Neuron (in vitro differentiated cells): Measurements from ENCODE around the gene MCFD2.

Experiments
- H2AFZ ChIP-seq: one replicate; pipeline ENCODE4 v1.6.1; 2013; ENCODE audit warnings: low read depth, mild to moderate bottlenecking, inconsistent platforms, low read length, moderate library complexity
- H3K27me3 ChIP-seq: one replicate; pipeline ENCODE4 v1.6.1; 2013; ENCODE audit warnings: low read length; ENCODE audit not compliant: insufficient read depth
- H3K36me3 ChIP-seq: one replicate; pipeline ENCODE4 v1.6.1; 2013; ENCODE audit warnings: low read length; ENCODE audit not compliant: insufficient read depth
- H3K4me1 ChIP-seq: one replicate; pipeline ENCODE4 v1.6.1; 2013; ENCODE audit warnings: low read length; ENCODE audit not compliant: insufficient read depth
- H3K4me3 ChIP-seq: 2 replicates; pipeline ENCODE4 v1.5.1; 2013; ENCODE audit warnings: mild to moderate bottlenecking, low read length, moderate library complexity
- H3K9me3 ChIP-seq: one replicate; pipeline ENCODE4 v1.6.1; 2013; ENCODE audit warnings: low read length

Gene MCFD2

GRCh38 chr2:46915281-46915810 is at the start of gene MCFD2:
Gene MCFD2 (minus strand): TSS chr2:46915806. CDS start chr2:46909171, 6,635 bp downstream.
- Histone ChIP-seq H3K36me3 (peaks cover 10% of the 10 kb centered on the region), H2AFZ (peak within 1 kb of the TSS; percentile 67), H3K4me1 (peaks cover 15% of the 10 kb centered on the region), H3K4me3 (peak within 1 kb of the TSS; percentile 83), H3K27me3 (no peaks in the 10 kb centered on the region), H3K9me3 (no peaks in the 10 kb centered on the region)

GRCh38 chr2:46964835-46965560 is 49.4 kb upstream of the MCFD2 start:
- no peak overlapping the region for H2AFZ ChIP-seq
- no peak overlapping the region for H3K4me3 ChIP-seq
- no peaks in the 10 kb centered on the region for H3K9me3 ChIP-seq
- no peaks in the 10 kb centered on the region for H3K36me3 ChIP-seq
- H3K27me3 ChIP-seq, result no peaks in the 10 kb centered on the region
- H3K4me1 ChIP-seq, result no peaks in the 10 kb centered on the region

GRCh38 chr2:46963941-46964673 is 48.5 kb upstream of the MCFD2 start:
- H2AFZ ChIP-seq, result no peak overlapping the region
- H3K4me1 ChIP-seq, result no peaks in the 10 kb centered on the region
- H3K36me3 ChIP-seq, result peaks cover under 1% of the 10 kb centered on the region
- H3K9me3 ChIP-seq, result no peaks in the 10 kb centered on the region
- no peak overlapping the region for H3K4me3 ChIP-seq
- no peaks in the 10 kb centered on the region for H3K27me3 ChIP-seq

GRCh38 chr2:46963210-46963609 is 47.6 kb upstream of the MCFD2 start:
- no peak overlapping the region for H3K4me3 ChIP-seq
- H3K27me3 ChIP-seq, result no peaks in the 10 kb centered on the region
- peaks cover 4% of the 10 kb centered on the region for H3K36me3 ChIP-seq
- H3K4me1 ChIP-seq, result no peaks in the 10 kb centered on the region
- no peaks in the 10 kb centered on the region for H3K9me3 ChIP-seq
- H2AFZ ChIP-seq, result no peak overlapping the region

DNA sequence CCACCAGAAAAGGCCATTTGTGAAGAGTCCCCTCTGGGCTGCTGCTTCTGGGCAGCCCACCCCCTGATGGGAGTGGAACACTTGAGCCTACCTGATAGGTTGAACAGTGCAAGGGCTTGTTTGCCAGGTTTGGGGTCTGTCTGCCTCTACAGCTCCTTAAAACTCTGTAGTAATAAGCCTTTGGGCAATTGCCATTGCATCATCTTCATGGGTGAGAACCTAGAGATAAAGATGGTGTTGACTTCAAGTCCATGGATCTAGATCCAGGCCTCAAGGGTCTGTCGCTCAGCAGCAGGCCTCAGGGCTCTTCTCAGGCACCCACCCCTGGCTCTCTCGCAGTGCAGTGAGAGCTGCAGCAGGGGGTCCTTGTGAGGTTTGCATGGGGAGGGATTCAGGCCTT is 47.1 kb upstream of the MCFD2 start:
- H2AFZ ChIP-seq, result no peak overlapping the region
- H3K9me3 ChIP-seq, result peaks cover 3% of the 10 kb centered on the region
- no peaks in the 10 kb centered on the region for H3K27me3 ChIP-seq
- H3K36me3 ChIP-seq, result peaks cover 8% of the 10 kb centered on the region
- no peaks in the 10 kb centered on the region for H3K4me1 ChIP-seq
- no peak overlapping the region for H3K4me3 ChIP-seq

DNA sequence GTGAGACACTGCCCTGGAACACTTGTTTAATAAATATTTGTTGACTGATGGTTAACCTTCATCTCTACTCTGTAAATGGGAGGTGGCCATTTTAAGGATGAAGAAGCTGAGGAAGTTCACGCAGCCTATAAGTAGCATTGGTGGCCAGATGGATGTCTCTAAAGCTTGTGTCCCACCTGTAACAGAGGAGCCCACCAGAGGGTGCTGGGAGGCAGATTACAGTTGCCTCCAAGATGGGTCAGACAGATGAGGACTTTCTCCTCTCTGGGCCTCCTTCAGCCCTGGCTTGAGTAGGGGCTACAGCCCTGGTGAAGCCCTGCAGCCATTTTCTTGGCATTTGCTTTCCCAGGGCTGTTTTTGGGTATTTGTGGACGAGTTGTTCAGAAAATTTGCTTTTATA is 45.0 kb upstream of the MCFD2 start:
- Histone ChIP-seq H3K36me3 (peaks cover 21% of the 10 kb centered on the region), H3K9me3 (peaks cover 7% of the 10 kb centered on the region), H3K4me3 (no peak overlapping the region), H3K4me1 (no peaks in the 10 kb centered on the region), H3K27me3 (no peaks in the 10 kb centered on the region), H2AFZ (no peak overlapping the region)

GRCh38 chr2:46958431-46959017 is 42.9 kb upstream of the MCFD2 start:
- Histone ChIP-seq H2AFZ (no peak overlapping the region), H3K4me3 (no peak overlapping the region), H3K9me3 (peaks cover 7% of the 10 kb centered on the region), H3K36me3 (peaks cover 25% of the 10 kb centered on the region), H3K4me1 (peaks cover 9% of the 10 kb centered on the region), H3K27me3 (no peaks in the 10 kb centered on the region)

- peaks cover 7% of the 10 kb centered on the region for H3K9me3 ChIP-seq
- no peak overlapping the region for H3K4me3 ChIP-seq
- H2AFZ ChIP-seq, result no peak overlapping the region
- no peaks in the 10 kb centered on the region for H3K27me3 ChIP-seq
- H3K4me1 ChIP-seq, result peaks cover 9% of the 10 kb centered on the region
- H3K36me3 ChIP-seq, result peaks cover 25% of the 10 kb centered on the region
These were observed 41.5 kb upstream of the MCFD2 start for GRCh38 chr2:46956981-46957531.

GRCh38 chr2:46955764-46956163 is 40.2 kb upstream of the MCFD2 start:
- H3K9me3 ChIP-seq, result peaks cover 7% of the 10 kb centered on the region
- H3K27me3 ChIP-seq, result no peaks in the 10 kb centered on the region
- H3K36me3 ChIP-seq, result peaks cover 29% of the 10 kb centered on the region
- peaks cover 9% of the 10 kb centered on the region for H3K4me1 ChIP-seq
- H3K4me3 ChIP-seq, result no peak overlapping the region
- no peak overlapping the region for H2AFZ ChIP-seq

DNA sequence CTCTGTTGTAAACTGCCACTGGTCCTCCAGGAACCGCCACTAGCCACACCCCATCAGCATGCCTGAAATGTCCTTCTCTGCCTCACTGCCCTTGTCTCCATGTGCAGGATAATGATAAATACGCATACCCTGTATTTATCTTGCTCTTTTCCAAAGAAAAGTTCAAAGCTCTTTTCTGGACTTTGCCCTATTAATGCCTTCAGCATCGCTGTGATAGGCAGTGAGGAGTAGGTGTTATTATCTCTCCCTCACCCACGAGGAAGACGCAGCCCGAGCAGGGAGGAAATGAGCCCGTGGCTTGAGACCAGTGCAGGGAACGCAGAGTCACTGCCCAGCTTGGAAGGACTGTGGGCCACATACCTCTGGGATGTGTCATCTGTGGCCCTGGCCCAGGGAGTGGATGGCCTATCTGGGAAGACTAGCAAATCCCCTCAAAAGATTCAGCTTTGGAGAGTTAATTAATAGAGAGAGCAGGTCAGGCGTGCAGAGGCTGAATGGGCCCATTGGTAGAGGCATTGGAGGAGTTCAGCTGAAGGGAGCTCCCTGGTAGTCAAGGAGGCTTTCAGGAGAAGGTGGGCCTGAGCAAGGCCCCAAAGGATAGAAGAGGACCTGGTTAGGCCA is 39.5 kb upstream of the MCFD2 start:
- Histone ChIP-seq H3K4me1 (peaks cover 9% of the 10 kb centered on the region), H3K27me3 (no peaks in the 10 kb centered on the region), H3K36me3 (peaks cover 29% of the 10 kb centered on the region), H3K4me3 (no peak overlapping the region), H3K9me3 (peaks cover 7% of the 10 kb centered on the region), H2AFZ (no peak overlapping the region)

DNA sequence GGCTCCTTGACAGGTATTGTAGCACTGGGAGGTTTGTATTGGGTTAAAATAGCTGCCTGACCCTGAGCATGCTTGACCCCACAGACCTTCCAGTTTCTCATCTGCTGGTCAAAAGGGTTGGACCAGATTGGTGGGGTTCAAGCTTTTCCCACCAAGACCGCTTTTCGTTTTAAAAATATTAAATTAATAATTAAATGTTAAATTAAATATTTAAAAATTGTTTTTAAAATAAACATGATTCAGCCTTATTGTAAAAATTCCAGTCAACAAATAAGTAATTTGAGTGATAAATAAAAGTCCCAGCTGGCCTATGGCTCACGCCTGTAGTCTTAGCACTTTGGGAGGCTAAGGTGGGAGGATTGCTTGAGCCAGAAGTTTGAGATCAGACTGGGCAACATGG is 36.6 kb upstream of the MCFD2 start:
- H3K4me3 ChIP-seq, result no peak overlapping the region
- no peaks in the 10 kb centered on the region for H3K27me3 ChIP-seq
- H3K36me3 ChIP-seq, result peaks cover 16% of the 10 kb centered on the region
- no peak overlapping the region for H2AFZ ChIP-seq
- peaks cover 9% of the 10 kb centered on the region for H3K4me1 ChIP-seq
- H3K9me3 ChIP-seq, result peaks cover 1% of the 10 kb centered on the region

DNA sequence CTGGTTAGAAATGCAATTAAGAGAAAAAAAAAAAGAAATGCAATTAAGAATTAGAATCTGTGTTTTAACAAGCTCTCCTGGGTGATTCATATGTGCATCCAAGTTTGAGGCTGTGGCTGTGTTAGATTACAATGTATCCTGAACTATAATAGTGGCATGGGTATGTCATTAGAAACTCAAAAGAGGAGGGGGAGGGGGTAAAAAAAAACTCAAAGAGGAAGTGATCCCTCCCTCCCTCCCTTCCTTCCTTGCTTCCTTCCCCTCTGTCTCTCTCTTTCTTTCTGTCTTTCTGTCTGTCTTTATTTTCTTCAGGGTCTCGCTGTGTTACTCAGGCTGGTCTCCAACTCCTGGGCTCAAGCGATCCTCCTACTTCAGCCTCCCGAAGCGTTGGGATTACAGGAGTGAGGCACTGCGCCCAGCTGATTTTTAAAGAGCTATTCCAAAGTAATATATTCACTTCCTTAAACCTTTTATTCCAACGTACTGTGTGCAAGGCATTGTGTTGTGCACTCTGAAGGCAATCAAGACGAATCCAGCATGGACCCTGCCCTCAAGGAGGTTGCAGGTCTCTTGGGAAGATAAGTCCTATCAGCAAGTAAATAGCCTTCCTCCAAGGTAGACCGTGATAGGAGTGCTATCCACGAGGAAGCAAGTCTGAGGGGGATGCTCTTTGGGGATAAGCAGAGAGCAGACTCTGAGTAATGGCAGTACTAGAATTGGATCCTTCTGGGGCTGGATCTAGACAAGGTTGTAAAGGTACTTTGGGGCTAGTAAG is 35.9 kb upstream of the MCFD2 start:
- H2AFZ ChIP-seq, result no peak overlapping the region
- H3K27me3 ChIP-seq, result no peaks in the 10 kb centered on the region
- peaks cover 9% of the 10 kb centered on the region for H3K4me1 ChIP-seq
- no peak overlapping the region for H3K4me3 ChIP-seq
- no peaks in the 10 kb centered on the region for H3K9me3 ChIP-seq
- peaks cover 9% of the 10 kb centered on the region for H3K36me3 ChIP-seq
